HepG2 (cell line): Measurements from ENCODE around the gene TUBB. TPM values are rescaled to one million over a fixed set of nuclear protein-coding genes. Genes with fewer than 3 reads are reported as not detected.
A peak's percentile ranks its signal among the peaks of the same experiment; 100 is the strongest.

Experiments
- AFF4 ChIP-seq: sonication (generic); formaldehyde crosslinking; IDR thresholded peaks from 2 replicates; pipeline ENCODE4 v1.4.0; 2020; ENCODE audit warnings: missing genetic modification reagents
- EP300 ChIP-seq, 3 experiments: sonication (generic) in 1 of 3; formaldehyde crosslinking in 1 of 3; IDR thresholded peaks; 2 replicates each; pipeline versions ENCODE4 v1.5.1 to v1.6.1; 2011 to 2020; ENCODE audit warnings: low read depth in 2 of 3, low read length in 2 of 3, borderline replicate concordance in 1 of 3, improper control_type of control experiment in 1 of 3, mild to moderate bottlenecking in 1 of 3, missing genetic modification reagents in 1 of 3, moderate library complexity in 1 of 3
- HNF1A ChIP-seq, 2 experiments: sonication (generic) in 1 of 2; formaldehyde crosslinking in 1 of 2; IDR thresholded peaks; 2 replicates each; pipeline versions ENCODE4 v1.4.0 to v1.6.1; 2016 to 2020; ENCODE audit warnings: borderline replicate concordance in 1 of 2, low read depth in 1 of 2, mild to moderate bottlenecking in 1 of 2, missing genetic modification reagents in 1 of 2
- NFE2L2 ChIP-seq: fragments of 150-350 bp; IDR thresholded peaks from 2 replicates; pipeline ENCODE4 v1.6.1; 2014; ENCODE audit warnings: low read length
- NFKBIZ ChIP-seq: IDR thresholded peaks from 2 replicates; pipeline ENCODE4 v1.6.1; 2018; ENCODE audit warnings: missing genetic modification reagents, missing compliant biosample characterization
- PBX3 ChIP-seq: sonication (generic); formaldehyde crosslinking; IDR thresholded peaks from 2 replicates; pipeline ENCODE4 v1.8.1; 2023; ENCODE audit warnings: missing genetic modification reagents, inconsistent platforms, borderline replicate concordance
- PHF21A ChIP-seq: sonication (generic); formaldehyde crosslinking; IDR thresholded peaks from 2 replicates; pipeline ENCODE4 v1.5.0; 2020; ENCODE audit warnings: mild to moderate bottlenecking, missing genetic modification reagents
- THYN1 ChIP-seq: sonication (generic); formaldehyde crosslinking; IDR thresholded peaks from 2 replicates; pipeline ENCODE4 v1.8.1; 2023; ENCODE audit warnings: low read depth, mild to moderate bottlenecking, moderate library complexity, missing genetic modification reagents, borderline replicate concordance
- ZNF121 ChIP-seq: sonication (generic); formaldehyde crosslinking; IDR thresholded peaks from 2 replicates; pipeline ENCODE4 v1.5.0; 2020; ENCODE audit warnings: mild to moderate bottlenecking, missing genetic modification reagents
- ZNF20 ChIP-seq: sonication (generic); formaldehyde crosslinking; IDR thresholded peaks from 2 replicates; pipeline ENCODE4 v1.4.0; 2020; ENCODE audit warnings: mild to moderate bottlenecking, moderate library complexity, missing genetic modification reagents
- ZNF275 ChIP-seq: sonication (generic); formaldehyde crosslinking; IDR thresholded peaks from 2 replicates; pipeline ENCODE4 v1.8.0; 2022; ENCODE audit warnings: missing genetic modification reagents, mild to moderate bottlenecking, inconsistent platforms, borderline replicate concordance
- ZNF543 ChIP-seq: sonication (generic); formaldehyde crosslinking; IDR thresholded peaks from 2 replicates; pipeline ENCODE4 v1.4.0; 2020; ENCODE audit warnings: mild to moderate bottlenecking, missing genetic modification reagents
- ZNF773 ChIP-seq: sonication (generic); formaldehyde crosslinking; IDR thresholded peaks from 2 replicates; pipeline ENCODE4 v1.4.0; 2020; ENCODE audit warnings: missing genetic modification reagents, borderline replicate concordance
- polyA plus RNA-seq, 8 experiments: library from polyadenylated mRNA; depleted of rRNA in 3 of 8; stranded (reverse) in 7 of 8; unstranded in 1 of 8; fragments of >200 nt; fragmentation: Illumina TruSeq in 4 of 8; extraction: Trizol in 4 of 8; gene quantifications; 2 replicates each; pipeline versions ENCODE4 v1.2.1 to v1.2.3, GENCODE V29; 2011 to 2016; ENCODE audit warnings: low read depth in 4 of 8, missing spikeins in 1 of 8, mixed read lengths in 1 of 8; ENCODE audit not compliant: insufficient read depth in 1 of 8
- total RNA-seq, 5 experiments: library from RNA; depleted of rRNA; stranded (reverse); fragments of >200 nt; fragmentation: Illumina TruSeq; extraction: Trizol; gene quantifications; 2 replicates each; pipeline ENCODE4 v1.2.3, GENCODE V29; 2016; ENCODE audit warnings: low read depth in 1 of 5

TUBB gene
- total and polyA plus RNA-seq, 2 of the 13 experiments (the other 11 are each of a cell fraction or from before 2014, with no cell fraction given) = 911 to 1,163 TPM

GRCh38 chr6:30719791-30720737, at the start of gene TUBB (continued):
- TF ChIP-seq AFF4 (CRISPR knock-in tag) (peak; percentile 74; the same call in 1 of the 2 replicates), THYN1 (CRISPR knock-in tag) (no peak), ZNF543 (no peak), ZNF773 (CRISPR knock-in tag) (peak; percentile 91; the same call in 1 of the 2 replicates), PBX3 (CRISPR knock-in tag) (0 out of 2 replicates have a peak, but pooled peaks have one; percentile 59), HNF1A (IDR thresholded peaks at IDR 0.05; ENCODE audit: low read depth) (no peak), HNF1A (CRISPR knock-in tag; IDR thresholded peaks at IDR 0.05; ENCODE audit: borderline replicate concordance) (0 out of 2 replicates have a peak, but pooled peaks have one; percentile 4), ZNF121 (CRISPR knock-in tag) (no peak), NFKBIZ (CRISPR knock-in tag) (peak; percentile 61; the same call in 1 of the 2 replicates), ZNF275 (CRISPR knock-in tag) (no peak; the same call in 1 of the 2 replicates), EP300 (IDR thresholded peaks at IDR 0.05; ENCODE audit: low read depth in 2 of 2, low read length in 2 of 2) (no peak; a peak in 1 of 4 replicates), EP300 (CRISPR knock-in tag; IDR thresholded peaks at IDR 0.05; ENCODE audit: borderline replicate concordance) (peak; percentile 40; the same call in 1 of the 2 replicates), ZNF20 (CRISPR knock-in tag) (no peak), PHF21A (CRISPR knock-in tag) (peak; percentile 56), NFE2L2 (no peak)
